ENCODE measurements around the gene HMX3. TPM values are rescaled to one million over a fixed set of nuclear protein-coding genes. Genes with fewer than 3 reads are reported as not detected.

Gene HMX3
- total RNA-seq, 1 donor from 2014 or later: not detected

GRCh38 chr10:123134343-123134914 is 1.3 kb upstream of the HMX3 start:
- DNase-seq: no peak

- DNase-seq: no peak
Measured at GRCh38 chr10:123134915-123135414, 805 bp upstream of the HMX3 start.

- no peak for DNase-seq
Measured at GRCh38 chr10:123136221-123136805, 543 bp downstream of the HMX3 start.

- DNase-seq: no peak
Measured at GRCh38 chr10:123136806-123137642, 1.3 kb downstream of the HMX3 start.

GRCh38 chr10:123139165-123139520 is 3.4 kb downstream of the HMX3 start:
- no peak for DNase-seq

- DNase-seq: no peak
Measured at GRCh38 chr10:123139521-123140163, 3.9 kb downstream of the HMX3 start.

- DNase-seq: no peak
Measured at GRCh38 chr10:123140164-123140982, 4.6 kb downstream of the HMX3 start.

GRCh38 chr10:123140983-123141390 is 5.2 kb downstream of the HMX3 start:
- DNase-seq: no peak

- no peak for DNase-seq
Measured at GRCh38 chr10:123141791-123142700, 6.3 kb downstream of the HMX3 start.

- DNase-seq: no peak
Measured at GRCh38 chr10:123142701-123143161, 7.0 kb downstream of the HMX3 start.

- no peak for DNase-seq
Measured at GRCh38 chr10:123143162-123143824, 7.5 kb downstream of the HMX3 start.

- no peak for DNase-seq
Measured at GRCh38 chr10:123143825-123144168, 8.0 kb downstream of the HMX3 start.

GRCh38 chr10:123144697-123145541 is 9.1 kb downstream of the HMX3 start:
- DNase-seq: no peak

GRCh38 chr10:123145542-123146012 is 9.8 kb downstream of the HMX3 start:
- DNase-seq: no peak

GRCh38 chr10:123146013-123146893 is 10.5 kb downstream of the HMX3 start:
- DNase-seq: no peak

- DNase-seq: no peak
Measured at GRCh38 chr10:123146894-123147634, 11.3 kb downstream of the HMX3 start.

Data from skin of body (tissue), 2 donors.